Measurements from ENCODE around the gene FGF4. TPM values are rescaled to one million over a fixed set of nuclear protein-coding genes. Genes with fewer than 3 reads are reported as not detected.

FGF4 gene
- total and polyA plus RNA-seq, 2 donors (not counting 3 experiments of a cell fraction or from before 2014, with no cell fraction given) = not detected

DNA sequence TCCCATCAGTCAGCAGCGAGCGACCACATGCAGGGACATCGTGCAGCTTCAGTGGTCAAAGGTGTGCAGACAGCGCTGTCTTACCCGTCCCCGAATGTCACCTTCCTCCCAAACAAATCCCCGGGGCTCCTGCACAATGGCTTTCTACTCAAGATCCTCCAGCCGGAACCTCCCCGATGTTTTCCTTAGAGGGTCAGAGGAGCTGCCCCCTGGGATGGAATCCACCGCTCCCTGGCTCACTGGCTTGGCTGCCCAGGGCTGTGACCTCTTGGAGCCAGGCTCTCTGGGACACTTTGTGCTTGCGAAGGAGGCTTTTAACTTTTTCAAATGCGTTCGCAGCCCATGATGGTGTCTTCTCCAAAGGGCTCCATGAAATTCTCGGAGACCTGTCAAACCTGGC, 54.0 kb downstream of the FGF4 start:
- no peak overlapping the region for H2AFZ ChIP-seq (ENCODE audit: low read depth, low read length)
- DNase-seq (ENCODE audit: low read depth, low spot score) (no peak), FAIRE-seq (no peak)
- H3K4me3 ChIP-seq (replicated peaks in 1 of 3; ENCODE audit: insufficient read depth in 1 of 3, low read depth in 1 of 3, low read length in 3 of 3) = no peak overlapping the region
- no peak overlapping the region for H3K9ac ChIP-seq (replicated peaks; ENCODE audit: extremely low read depth, insufficient read depth, low read length)
- H3K36me3 ChIP-seq (ENCODE audit: control insufficient read depth in 2 of 2, extremely low read depth in 1 of 2, insufficient read depth in 2 of 2, low read length in 2 of 2) = no peaks in the 10 kb centered on the region
- ChIA-PET POLR2A (no interaction called here), CTCF (interaction anchor here (0.8 to 1.2 kb wide), 3 partner anchors 12 to 475 kb away, joined by 3 to 5 read pairs (median 4); no protein-coding TSS in a partner anchor)
- no TSS peak for BruUV-seq (replicated peaks)
- TF ChIP-seq POLR2AphosphoS5 (IDR thresholded peaks at IDR 0.05; ENCODE audit: insufficient read depth, low read depth, low read length) (no peak), CTCF (IDR thresholded peaks at IDR 0.05; ENCODE audit: extremely low read depth in 1 of 2, insufficient read depth in 1 of 2, low read depth in 1 of 2, low read length in 2 of 2) (no peak), FOS (IDR thresholded peaks at IDR 0.05; ENCODE audit: borderline replicate concordance, insufficient read depth, low read length) (no peak), JUN (IDR thresholded peaks at IDR 0.05; ENCODE audit: borderline replicate concordance, insufficient read depth, insufficient read length, low read depth) (no peak), EZH2 (IDR thresholded peaks at IDR 0.05; ENCODE audit: borderline replicate concordance, low read depth, low read length, severe bottlenecking) (no peak), POLR2A (IDR thresholded peaks at IDR 0.05; ENCODE audit: low read depth, low read length) (no peak), MYC (IDR thresholded peaks at IDR 0.05; ENCODE audit: low read depth, low read length) (no peak), GATA2 (IDR thresholded peaks at IDR 0.05; ENCODE audit: insufficient read depth, insufficient read length, low read depth, low read length) (no peak), MAX (IDR thresholded peaks at IDR 0.05; ENCODE audit: insufficient read depth, insufficient read length) (no peak)
- no peaks in the 10 kb centered on the region for H3K9me1 ChIP-seq (replicated peaks; ENCODE audit: control insufficient read depth, extremely low read depth, insufficient read depth, low read length)
- H3K4me1 ChIP-seq (ENCODE audit: control insufficient read depth, extremely low read depth, insufficient read depth, low read length) = no peaks in the 10 kb centered on the region
- intact Hi-C loops (cut with micrococcal nuclease) (no loop called here), dilution Hi-C loops (cut with MboI; ENCODE audit: extremely low pct_ligation_motif_present, low sequenced_read_pairs) (no loop called here)
- H3K4me2 ChIP-seq (ENCODE audit: insufficient read depth, low read length) = no peak overlapping the region
- H3K79me2 ChIP-seq (ENCODE audit: control insufficient read depth, insufficient read depth, low read length) = no peaks in the 10 kb centered on the region
- H3K27ac ChIP-seq (ENCODE audit: insufficient read depth, low read depth, low read length) = no peak overlapping the region
- peaks cover 29 to 34% of the 10 kb centered on the region in 2 experiments for H3K27me3 ChIP-seq (ENCODE audit: control insufficient read depth in 2 of 2, insufficient read depth in 2 of 2, low read length in 2 of 2)
- H3K9me3 ChIP-seq (replicated peaks; ENCODE audit: control insufficient read depth, insufficient read depth, low read length) = no peaks in the 10 kb centered on the region
- H4K20me1 ChIP-seq (replicated peaks; ENCODE audit: control insufficient read depth, extremely low read depth, insufficient read depth, low read length) = no peaks in the 10 kb centered on the region

Other genes with a start within 250 kb of the FGF4 start
- gene CCND1, start 134.2 kb downstream of the FGF4 start, total RNA-seq = 336 and 370 TPM in 2 replicates
- 98.7 and 113 TPM in 2 replicates for gene CCND1, start 134.2 kb downstream of the FGF4 start, polyA plus RNA-seq
- gene LTO1, start 100.0 kb downstream of the FGF4 start, total RNA-seq = 27.3 and 30.9 TPM in 2 replicates
- 22.1 and 26.8 TPM in 2 replicates for gene LTO1, start 100.0 kb downstream of the FGF4 start, polyA plus RNA-seq
- not detected in 2 replicates for gene FGF19, start 71.3 kb downstream of the FGF4 start, total RNA-seq
- 0.03 TPM in 1 of 2 replicates, not detected in the other for gene FGF19, start 71.3 kb downstream of the FGF4 start, polyA plus RNA-seq
- gene FGF3, start 44.1 kb upstream of the FGF4 start, total RNA-seq = not detected in 2 replicates
- gene FGF3, start 44.1 kb upstream of the FGF4 start, polyA plus RNA-seq = not detected in 2 replicates

Data from endothelial cell of umbilical vein (primary cell).